ENCODE data around the gene ARHGAP19.
A peak's percentile ranks its signal among the peaks of the same experiment; 100 is the strongest.

ARHGAP19 gene

GRCh38 chr10:97190450-97190849 is 102.0 kb downstream of the ARHGAP19 start:
- no peak for DNase-seq

GRCh38 chr10:97188261-97188711 is 104.2 kb downstream of the ARHGAP19 start:
- no peak for DNase-seq

- DNase-seq = no peak
These were observed 105.5 kb downstream of the ARHGAP19 start for GRCh38 chr10:97186911-97187310.

GRCh38 chr10:97185326-97186058 is 106.9 kb downstream of the ARHGAP19 start, which contains the start of gene SLIT1:
TSS of gene SLIT1 (minus strand) at chr10:97185959. CDS start at chr10:97185674, 285 bp downstream.
- DNase-seq = no peak

DNA sequence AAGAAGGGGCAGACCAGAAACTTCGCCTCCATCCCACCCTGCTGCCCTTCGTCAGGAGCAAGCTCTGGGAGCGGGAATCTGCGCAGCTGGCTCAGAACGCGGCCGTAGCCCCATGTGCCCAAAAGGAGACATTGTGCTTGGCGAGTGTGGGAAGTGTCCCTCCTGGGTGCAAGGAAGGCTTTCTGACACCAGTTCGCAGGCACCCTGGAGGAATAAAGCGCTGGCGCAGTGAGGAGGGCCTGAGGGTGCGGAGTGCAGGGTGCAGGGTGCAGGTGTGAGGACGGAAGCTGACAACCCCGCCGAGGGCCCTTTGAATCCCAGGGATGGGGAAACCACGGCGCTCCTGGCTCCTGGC is 107.5 kb downstream of the ARHGAP19 start:
- DNase-seq = no peak

GRCh38 chr10:97183314-97183713 is 109.1 kb downstream of the ARHGAP19 start:
- no peak for DNase-seq

DNA sequence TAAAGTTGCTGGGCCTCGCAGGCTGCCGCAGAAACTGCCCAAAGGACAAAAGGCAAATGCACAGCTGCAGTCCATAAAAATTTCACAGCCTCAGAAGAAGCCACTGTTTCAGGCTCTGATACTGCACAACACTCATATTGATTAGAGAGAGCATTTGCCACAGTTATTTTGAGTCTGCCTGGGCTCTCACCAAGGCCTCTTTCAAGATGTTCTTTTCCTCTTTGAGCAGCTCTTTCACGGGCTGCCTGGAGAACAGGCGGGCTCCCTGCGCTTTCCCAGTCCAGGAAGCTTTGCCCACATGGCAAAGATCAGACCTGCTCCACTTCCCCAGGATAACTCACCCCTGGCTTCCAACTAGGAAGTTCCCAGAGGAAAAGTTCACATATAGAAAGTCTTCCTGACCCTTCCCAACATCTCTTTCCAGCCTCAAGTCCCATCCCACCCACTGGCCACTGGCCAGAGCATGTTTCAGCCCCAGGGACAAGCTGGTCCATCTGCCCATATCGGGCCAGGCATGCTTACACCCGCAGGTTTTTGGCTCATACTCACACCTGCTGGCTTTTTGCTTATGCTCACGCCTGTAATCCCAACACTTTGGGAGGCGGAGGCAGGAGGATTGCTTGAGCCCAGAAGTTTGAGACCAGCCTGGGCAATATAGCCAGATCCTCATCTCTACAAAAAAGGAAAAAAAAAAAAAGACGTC is 110.0 kb downstream of the ARHGAP19 start:
- no peak for DNase-seq

GRCh38 chr10:97180986-97181385 is 111.5 kb downstream of the ARHGAP19 start:
- DNase-seq = no peak

DNA sequence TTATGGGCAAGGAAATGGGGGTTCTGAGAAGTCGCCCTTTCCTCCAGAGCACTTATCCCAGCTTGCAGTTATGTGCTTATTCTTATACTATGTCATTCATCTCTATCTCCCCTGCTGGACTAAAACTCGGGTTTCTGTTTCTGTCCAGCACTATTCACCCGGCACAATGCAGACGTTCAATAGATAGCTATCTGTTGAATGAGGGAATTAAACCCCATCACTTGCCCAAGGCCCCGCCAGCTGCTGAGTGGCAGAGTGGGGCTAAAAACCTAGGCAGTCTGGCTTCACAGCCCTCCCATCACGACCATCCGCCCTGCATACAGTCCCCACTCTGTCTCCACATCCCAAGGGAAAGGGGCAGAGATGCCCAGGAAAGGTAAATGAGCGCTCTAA is 112.1 kb downstream of the ARHGAP19 start:
- no peak for DNase-seq

- DNase-seq = peak; percentile 21
These were observed 112.6 kb downstream of the ARHGAP19 start for GRCh38 chr10:97179731-97180362.

DNA sequence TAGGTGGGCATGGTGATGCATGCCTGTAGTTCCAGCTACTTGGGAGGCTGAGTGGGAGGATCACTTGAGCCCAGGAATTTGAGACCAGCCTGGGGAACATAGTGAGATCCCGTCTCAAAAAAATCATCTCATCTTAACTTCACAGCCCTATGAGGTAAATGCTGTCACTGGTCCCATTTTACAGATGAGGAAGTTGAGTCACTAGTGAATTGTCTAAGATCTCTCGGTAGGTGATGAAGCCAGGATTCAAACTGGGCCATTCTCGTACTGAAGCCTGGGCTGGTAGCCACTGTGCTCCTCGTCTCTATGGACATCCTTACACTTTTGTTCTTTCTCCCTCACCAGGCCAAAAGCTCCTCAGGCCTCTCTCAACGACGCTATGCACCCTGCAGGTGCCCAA is 113.1 kb downstream of the ARHGAP19 start:
- DNase-seq = no peak

DNA sequence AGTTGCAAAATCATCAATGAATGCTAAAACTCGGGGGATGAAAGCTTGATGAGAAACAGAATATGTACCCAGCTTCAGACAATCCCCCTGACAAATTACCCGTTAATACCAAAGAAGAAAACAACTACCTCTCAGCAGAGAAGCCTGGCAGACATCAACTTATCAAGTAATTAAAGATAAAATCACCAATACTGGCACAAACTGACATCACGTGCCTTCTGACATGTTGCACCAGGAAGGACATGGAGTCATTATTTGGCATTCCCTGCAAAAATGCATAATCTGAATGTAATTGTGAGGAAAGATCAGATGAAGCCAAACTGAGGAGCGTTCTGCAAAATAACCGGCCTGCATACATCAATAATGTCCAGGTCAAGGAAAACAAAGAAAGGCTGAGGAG is 114.4 kb downstream of the ARHGAP19 start:
- DNase-seq = no peak

- no peak for DNase-seq
These were observed 116.2 kb downstream of the ARHGAP19 start for GRCh38 chr10:97176226-97176625.

- no peak for DNase-seq
These were observed 116.9 kb downstream of the ARHGAP19 start for GRCh38 chr10:97175586-97175985.

GRCh38 chr10:97174941-97175340 is 117.5 kb downstream of the ARHGAP19 start:
- no peak for DNase-seq

DNA sequence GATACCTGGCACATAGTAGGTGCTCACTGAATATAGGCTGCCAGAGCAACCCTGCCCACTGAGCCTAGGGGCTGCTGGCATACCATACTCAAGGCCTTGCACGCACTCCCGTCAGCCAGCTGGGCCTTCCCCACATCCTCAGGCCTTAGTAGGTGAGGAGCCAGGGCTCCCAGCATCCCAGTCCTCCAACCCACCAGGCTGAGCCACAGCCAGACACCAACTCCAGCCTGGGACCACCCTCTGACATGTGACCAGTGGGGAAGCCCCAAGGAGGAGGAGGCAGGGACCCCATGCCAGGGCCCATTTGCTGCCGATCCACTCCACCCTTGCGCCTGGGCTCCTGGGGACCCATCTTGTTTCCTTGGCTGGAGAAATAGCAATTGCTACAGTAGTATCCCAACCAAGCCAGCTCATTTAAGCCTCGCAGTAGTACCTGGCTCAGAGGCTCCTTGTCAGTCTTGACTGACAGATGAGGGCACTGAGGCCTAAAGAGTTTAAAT is 118.1 kb downstream of the ARHGAP19 start:
- DNase-seq = no peak

GRCh38 chr10:97173036-97173435 is 119.4 kb downstream of the ARHGAP19 start:
- no peak for DNase-seq

All from hematopoietic multipotent progenitor cell treated with erythropoietin and hydrocortisone succinate and interleukin-3 and kit ligand, for 8 days (in vitro differentiated cells).